NCI-H446 treated with DMSO at 0.1 percent for 48 hours (cell line): Measurements from ENCODE around the gene PMAIP1.

Experiments used
- DNase-seq: peaks from one replicate; lab custom pipeline; 2025; lab: John Stamatoyannopoulos, UW

PMAIP1 gene

DNA sequence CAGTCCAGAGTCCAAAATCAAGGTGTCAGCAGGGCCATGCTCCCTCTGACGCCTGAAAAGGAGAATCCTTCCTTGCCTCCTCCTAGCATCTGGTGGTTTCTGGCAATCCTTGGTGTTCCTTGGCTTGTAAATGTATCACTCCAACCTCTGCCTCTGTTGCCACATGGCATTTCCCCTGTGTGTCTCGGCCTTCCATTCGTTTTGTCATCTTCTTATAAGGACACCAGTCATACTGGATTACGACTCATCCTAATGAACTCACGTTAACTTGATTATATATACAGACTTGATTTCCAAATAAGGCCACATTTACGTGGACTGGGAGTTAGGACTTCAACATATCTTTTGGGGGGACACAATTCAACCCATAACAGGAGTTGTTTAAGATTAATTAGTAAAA lies 15.8 kb downstream of the PMAIP1 start:
- no peak for DNase-seq

DNA sequence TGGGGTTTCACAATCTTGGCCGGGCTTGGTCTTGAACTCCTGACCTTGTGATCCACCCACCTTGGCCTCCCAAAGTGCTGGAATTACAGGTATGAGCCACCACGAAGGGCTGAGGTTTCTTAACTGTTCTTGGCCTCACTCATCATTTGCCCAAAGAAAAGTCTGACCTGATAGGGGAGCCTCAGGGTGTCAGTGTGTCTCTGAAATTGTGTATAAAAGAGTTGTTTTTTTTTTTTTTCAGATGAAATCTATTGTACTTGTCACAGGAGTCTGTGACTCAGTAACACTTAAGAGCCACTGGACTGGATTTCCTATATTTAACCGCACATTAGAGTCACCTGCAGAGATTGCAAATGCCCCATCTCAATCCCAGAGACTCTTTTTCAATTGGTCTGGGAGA lies 16.9 kb downstream of the PMAIP1 start:
- no peak for DNase-seq

DNA sequence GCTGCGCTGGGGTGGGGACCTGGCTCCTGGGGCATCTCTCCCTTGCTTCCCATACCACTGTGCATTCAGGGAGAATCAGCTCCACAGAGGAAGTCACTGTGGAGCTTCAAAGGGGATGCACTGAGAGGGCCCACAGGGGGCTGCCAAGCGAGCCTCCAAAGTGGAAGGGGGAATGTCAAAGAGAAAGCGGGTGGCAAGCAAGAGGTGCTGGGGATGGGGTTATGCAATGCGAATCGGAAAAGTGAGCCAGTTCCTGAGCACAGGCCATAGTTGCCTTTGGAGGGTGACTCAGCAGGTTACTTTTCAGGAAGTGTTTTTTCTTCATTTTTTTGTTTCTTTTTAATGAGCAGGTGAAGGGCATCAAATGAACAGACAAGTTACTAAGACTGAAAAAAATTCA lies 17.6 kb downstream of the PMAIP1 start:
- no peak for DNase-seq

DNA sequence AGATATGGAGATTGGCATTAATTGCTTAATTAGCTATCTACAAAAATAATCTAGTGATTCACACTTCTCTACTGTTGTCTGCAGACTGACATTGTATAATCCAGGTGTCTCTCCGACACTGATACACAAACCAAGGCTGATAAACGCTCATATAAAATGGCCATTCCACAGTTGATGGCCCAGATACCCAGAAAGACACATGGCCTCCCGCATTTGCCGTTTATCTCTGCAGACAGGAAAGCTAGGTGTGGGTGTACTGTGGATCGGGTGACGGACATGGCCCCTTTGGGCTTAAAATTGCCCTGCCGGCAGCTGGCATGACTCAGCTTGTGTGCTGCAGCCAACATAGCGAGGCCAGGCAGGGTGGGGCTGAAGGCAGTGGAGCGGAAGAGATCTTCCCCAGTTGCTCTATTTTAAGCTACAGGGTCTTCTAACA lies 18.5 kb downstream of the PMAIP1 start:
- DNase-seq = peak; percentile 68

DNA sequence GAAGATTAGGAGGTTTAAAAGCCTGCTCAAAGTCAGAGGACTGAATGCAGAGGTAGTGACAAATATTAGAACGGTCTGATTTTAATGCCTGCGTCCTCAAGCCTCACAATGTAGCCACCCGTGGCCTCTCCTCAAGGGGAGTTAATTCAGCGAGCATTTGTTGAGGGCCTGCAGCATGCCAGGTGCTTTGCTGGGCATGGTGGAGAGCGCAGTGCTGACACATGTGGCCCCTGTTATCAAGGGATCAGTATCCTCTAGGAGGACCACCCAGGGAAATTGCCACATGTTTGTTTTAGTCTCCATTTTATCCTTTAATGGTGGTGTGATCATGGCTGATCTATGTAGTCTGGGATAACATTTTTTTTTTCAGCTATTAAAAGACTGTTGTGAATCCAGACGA lies 19.2 kb downstream of the PMAIP1 start:
- DNase-seq = no peak

DNA sequence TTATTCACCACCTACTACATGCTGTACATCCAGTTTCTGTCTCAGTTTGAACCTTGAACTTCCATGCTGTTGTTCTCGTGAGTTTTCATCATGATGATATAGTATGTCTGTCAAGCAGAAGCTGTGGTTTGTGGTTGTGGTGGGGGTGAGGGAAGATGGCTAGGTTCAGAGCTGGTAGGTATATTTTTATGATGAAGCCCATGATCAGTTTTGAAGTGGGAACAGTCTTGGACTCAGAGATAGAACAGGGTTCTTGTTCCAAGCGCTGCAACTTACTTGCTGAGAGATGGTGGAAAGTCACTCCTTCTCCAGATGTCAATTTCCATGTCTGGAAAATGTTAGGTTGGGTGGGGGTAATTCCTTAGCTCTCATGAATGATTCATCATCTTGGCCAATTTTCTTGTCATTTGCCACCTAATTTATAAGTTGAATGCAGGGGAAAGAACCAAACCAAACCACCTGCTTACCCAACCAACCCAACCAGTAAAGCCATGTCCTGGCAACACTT lies 21.6 kb downstream of the PMAIP1 start:
- no peak for DNase-seq

DNA sequence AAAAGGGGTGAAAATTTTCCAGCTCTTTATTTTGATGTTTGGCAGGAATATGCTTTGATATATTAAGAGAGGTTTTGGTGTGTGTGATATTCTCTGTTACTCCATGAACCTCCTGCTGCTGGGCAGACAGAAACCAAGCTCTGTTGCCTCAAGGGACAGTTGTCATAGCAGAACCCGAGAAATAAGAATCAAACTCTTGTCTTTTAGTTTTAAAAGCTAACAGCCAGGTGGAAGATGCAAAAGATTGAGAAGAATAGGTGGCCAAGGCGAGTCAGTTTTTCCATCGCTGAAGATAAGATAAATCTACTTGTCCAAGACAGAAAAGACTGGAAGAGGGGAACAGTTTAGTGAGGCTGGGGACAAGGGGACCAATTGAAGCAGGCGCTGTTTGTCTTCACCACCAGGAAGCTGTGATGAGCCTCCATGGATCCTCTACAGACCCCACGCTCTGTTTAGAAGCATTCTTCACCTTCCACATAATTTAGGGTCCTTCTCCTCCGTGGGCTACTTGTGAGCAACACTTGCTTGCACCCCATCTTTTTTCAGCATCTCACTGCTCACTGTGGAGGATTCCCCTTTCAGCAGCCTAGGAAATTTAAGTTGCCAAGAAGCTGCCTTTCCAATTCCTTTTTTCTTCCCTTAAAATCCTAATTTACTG lies 23.9 kb downstream of the PMAIP1 start:
- no peak for DNase-seq

DNA sequence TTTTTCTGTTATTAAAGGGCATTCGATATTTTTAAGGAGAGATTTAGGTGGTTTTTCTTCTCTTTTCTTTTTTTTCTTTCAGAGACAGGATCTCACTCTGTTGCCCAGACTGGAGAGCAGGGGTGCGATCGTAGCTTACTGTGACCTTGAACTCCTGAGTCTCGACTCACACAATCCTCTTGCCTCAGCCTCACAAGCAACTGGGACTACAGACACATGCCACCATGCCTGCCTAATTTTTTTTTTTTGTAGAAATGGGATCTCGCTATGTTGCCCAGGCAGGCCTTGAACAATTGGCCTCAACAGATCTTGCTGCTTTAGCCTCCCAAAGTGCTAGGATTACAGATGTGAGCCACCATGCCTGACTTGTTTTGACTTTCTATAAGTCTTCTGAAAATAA lies 26.3 kb downstream of the PMAIP1 start:
- no peak for DNase-seq

DNA sequence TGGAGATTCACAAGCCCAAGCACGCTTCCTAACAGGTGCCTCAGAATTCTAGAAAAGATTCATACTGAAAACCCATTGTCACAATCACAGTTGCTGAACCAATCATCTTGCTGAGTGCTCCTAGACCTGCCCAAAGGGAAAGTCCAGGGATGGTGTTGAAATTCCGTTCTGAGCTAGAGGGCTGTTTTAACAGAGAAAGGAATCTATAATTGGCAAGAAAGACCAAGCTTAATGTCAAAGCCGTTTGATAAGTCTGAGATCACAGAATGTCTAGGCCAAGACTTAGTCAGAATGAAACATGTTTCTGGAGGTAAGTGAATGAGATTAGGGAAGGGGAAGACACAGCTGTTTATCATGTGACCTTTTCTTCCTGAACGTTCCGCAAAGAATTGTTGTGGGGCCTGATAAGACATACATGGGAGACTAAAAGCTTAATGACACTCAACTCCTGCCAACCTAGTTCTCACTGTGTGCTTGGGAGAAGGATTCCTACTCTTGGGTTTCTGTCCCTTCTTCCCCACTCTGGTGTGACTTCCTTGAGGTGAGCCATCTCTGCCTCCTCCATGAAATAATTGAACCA lies 27.5 kb downstream of the PMAIP1 start:
- DNase-seq = no peak

DNA sequence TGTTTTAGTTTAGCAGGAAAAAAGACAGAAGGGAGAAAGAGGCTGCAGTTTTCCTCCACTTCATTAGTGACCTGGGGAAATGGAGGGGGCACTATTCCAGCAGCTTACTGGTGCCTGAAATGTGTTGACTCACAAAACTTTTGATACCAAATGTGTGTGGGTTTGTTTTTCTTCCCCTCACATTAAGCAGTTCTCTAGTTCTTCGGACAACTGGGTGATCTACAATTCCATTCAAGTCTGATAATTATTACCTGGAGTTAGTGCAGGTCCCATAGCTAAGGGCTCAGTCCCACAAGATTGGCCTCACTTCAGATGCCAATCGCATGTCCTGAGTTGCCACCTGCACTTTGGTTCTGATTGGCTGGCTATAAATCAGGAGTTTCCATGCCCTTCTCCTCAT lies 28.4 kb downstream of the PMAIP1 start:
- DNase-seq = no peak

DNA sequence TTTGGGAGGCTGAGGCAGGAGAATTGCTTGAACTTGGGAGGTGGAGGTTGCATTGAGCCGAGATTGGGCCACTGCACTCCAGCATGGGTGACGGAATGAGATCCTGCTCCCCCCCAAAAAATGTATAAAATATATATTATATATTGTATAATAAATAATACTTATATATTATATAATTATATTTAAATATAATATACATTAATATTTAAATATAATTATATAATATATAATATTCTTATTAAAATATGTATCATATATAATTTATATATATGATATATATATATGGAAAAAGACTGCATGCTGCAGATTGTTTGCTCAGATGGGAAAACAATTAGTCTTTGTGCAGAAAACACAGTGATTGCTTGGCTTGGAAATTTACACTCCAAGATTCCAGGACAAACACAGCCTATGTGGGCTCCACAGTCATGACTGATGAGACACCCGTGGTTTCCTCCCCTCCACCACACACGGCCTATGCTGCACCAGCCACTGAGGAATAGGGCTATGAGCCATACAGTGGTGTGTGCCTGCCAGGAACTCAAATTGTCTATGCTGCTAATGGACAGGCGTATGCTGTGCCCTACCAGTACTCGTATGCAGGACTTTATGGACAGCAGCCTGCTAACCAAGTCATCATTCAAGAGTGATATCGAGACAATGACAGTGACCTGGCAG lies 30.0 kb downstream of the PMAIP1 start:
- DNase-seq = no peak

DNA sequence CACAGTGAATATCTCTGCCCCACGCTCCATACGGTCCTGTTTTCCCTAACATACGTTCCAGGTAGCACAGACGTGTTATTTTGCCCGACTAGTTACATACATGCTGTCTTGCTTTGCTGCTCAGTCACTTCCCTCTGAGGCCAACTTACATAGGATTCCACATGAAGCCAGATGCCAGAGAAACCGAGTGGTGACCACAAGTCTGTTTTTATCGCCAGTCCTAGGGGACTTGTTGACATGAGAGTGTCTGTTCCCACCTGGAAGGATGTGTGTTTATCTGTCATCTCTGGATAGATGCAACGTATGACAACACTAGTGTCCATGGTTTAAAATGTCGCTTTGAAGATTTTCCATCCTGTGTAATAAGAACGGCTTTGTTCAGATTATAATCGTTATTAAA lies 32.6 kb downstream of the PMAIP1 start:
- DNase-seq = no peak

DNA sequence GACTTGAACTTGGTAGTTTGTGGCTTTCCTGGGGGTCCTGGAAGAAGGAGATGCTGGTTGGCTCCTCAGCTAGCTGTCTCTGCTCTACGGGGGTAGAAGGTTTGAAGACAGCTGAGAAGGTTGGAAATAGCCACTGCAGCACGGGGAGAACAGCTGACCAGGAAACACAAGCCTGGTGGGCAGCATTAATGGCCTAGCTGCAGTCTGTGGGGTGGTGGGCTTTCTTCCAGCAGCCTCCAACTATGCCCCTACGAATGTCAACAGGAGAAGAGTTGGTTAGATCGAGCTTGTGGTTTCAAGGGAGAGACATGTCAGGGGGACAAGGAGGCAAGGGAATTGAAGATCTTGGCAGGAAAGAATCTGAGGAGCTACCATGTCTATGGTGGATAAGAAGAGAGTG lies 38.9 kb downstream of the PMAIP1 start:
- DNase-seq = no peak

DNA sequence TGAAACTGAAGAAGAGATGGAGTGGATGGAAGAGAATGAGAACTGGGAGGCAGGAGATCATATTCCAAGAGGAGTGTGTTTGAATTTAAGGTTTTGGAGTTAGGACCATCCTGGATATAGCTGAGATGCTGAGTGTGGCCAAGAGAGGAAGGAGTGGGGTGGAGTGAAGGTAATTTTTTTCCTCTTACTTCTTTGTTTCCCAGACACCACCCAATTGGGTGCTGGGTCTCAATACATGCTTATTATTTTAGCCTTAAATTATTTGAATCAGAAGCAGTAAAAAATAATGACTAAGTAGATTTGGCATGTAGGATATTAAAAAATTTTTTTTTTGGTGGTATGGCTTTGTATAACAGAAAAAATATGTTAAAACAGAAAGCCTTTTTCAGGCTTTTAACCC lies 39.3 kb downstream of the PMAIP1 start:
- DNase-seq = no peak

DNA sequence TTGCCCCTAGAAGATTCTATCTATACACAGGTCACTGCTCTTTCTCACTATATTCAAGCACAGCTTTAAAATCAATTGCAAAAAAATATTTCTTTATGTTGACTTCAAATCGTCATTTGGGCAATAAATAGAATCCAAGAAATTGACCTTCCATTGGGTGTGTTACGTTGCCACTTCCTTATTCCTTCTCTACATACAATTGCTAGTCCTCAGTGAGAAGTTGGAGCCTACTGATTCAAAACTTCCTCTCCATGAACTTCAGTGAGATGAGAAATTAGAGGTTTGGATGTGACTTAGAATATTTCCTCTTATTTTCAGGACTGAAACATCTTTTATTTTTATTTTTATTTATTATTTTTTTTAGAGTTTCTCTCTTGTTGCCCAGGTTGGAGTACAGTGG lies 40.3 kb downstream of the PMAIP1 start:
- DNase-seq = no peak

DNA sequence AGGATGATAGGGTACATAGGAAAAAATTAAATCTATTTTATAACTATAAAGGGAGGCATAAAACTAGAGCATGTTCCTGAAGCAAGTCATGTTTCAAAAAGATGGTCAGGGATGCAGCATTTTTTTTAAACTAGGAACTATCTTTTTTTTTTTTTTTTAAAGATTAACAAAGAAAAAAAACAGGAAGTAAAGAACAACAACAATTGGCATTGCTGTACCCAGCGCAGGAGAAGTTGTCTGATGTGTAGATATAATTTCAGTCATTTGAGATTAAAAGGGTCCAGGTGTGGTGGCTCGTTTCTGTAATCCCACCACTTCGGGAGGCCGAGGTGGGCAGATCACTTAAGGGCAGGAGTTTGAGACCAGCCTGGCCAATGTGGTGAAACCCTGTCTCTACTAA lies 41.5 kb downstream of the PMAIP1 start:
- DNase-seq = no peak

DNA sequence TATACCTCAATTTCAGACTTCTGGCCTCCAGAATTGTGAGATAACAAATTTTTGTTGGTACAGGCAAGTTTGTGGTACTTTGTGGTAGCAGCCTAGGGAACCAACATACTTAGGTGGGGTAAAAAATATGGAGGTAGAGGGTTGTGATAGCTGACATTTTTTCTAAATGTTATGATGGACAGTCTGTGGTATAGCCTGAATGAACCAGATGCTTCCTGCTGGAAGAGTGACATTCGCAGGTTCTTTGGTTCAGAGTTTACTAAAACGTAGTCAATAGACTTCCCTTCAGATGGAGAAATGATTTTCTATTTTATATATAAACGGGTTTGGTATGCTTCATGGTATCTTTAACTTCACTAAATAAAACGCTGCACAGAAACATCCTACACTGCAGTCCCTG lies 42.8 kb downstream of the PMAIP1 start:
- no peak for DNase-seq

DNA sequence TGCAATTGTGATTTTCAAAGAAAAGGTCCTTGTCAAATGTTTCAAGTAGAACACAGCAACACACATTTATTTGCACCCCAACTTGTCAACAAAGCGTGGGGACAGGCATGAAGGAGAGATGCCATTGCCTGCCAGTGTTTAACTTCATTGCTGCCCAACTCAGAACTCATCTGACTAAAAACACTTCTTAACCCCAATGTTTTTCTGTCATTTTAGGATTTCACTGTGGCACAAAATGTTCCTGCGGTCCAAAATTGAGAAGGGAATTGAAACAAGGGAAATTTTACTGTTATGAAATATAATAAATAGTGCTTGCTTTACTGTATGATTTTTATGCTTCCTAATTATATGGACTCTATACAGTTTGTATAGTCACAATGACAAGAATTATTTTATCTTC lies 45.7 kb downstream of the PMAIP1 start:
- DNase-seq = no peak

DNA sequence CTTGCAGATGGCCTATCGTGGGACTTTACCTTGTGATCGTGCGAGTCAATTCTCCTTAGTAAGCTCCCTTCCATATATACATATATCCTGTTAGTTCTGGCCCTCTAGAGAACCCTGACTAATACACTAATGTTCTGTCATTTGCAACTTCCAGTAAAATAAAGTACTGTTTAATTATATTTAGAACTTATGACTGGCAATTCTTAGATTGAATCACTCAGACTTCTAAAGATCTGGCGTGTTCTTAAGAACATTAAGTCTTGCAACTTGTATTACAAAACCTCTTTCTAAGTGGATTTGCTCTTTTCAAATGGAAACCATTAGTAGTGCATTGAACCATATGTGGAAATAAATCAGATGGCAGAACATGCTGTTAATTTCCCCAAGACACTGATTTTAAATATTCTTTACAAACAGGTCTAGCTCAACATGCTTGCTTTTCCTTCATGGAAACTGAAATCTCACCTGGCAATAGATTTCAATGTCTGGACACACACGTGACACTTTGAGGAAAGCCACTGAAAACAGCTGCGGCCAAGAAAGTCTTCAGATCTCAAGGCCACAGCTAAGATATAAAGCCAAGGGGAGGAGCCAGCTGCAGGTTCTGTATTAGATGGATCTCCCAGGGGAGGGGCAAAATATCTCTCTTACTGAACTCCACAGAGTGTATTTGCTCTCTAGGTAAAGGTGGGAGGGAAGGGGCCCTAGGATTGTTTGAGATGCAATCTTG lies 50.6 kb downstream of the PMAIP1 start:
- DNase-seq = no peak

DNA sequence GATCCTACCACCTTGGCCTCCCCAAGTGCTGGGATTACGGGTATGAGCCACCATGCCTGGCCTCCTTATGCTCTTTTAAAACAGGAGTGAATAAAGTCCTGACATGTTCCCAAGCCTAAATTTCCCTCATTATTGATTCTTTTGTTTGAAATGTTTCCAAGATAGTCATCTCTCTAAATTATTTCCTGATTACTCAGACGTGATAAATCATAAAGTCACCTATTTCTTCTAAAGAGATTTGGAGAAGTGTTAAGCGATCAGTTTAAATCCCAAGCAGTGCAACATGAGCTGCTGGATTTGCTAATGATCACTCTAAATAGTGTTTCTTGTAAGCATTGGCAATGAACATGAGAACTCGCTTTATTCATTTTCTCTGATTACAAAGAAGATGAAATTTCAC lies 51.8 kb downstream of the PMAIP1 start:
- no peak for DNase-seq

DNA sequence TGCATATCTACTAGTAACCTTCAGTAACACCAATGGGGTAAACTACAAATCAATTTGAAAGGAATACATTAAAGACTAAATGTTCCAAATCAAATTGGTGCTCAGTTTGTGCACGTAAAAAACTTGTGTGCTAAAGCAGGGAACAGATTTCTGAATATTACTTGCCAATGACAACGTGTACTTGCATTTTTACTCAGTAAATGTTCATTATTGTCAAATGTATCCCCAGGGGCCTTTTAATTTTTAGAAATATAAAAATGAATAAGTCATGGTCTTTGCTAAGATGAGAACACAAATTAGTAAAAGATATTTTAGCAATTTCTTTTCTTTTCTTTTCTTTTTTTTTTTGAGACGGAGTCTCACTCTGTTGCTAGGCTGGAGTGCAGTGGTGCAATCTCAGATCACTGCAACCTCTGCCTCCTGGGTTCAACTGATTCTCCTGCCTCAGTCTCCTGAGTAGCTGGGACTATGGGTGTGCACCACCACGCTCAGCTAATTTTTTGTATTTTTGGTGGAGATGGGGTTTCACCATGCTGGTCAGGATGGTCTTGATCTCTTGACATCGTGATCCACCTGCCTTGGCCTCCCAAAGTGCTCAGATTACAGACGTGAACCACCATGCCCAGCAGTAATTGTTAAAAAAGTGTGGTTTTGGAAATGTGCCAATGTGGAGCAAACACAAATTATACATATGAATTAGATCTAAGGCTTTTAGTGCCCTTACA lies 52.6 kb downstream of the PMAIP1 start:
- no peak for DNase-seq
